ENCODE data around the gene ST3GAL3.

GRCh38 chr1:43770111-43770510, 62.8 kb downstream of the ST3GAL3 start:
- TF ChIP-seq POLR2A (IDR thresholded peaks at IDR 0.05): no peak
- TF ChIP-seq, protein P1, sequence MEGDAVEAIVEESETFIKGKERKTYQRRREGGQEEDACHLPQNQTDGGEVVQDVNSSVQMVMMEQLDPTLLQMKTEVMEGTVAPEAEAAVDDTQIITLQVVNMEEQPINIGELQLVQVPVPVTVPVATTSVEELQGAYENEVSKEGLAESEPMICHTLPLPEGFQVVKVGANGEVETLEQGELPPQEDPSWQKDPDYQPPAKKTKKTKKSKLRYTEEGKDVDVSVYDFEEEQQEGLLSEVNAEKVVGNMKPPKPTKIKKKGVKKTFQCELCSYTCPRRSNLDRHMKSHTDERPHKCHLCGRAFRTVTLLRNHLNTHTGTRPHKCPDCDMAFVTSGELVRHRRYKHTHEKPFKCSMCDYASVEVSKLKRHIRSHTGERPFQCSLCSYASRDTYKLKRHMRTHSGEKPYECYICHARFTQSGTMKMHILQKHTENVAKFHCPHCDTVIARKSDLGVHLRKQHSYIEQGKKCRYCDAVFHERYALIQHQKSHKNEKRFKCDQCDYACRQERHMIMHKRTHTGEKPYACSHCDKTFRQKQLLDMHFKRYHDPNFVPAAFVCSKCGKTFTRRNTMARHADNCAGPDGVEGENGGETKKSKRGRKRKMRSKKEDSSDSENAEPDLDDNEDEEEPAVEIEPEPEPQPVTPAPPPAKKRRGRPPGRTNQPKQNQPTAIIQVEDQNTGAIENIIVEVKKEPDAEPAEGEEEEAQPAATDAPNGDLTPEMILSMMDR (IDR thresholded peaks at IDR 0.05): no peak

Measured in Peyer's patch (tissue), 4 donors.